Suprapubic skin (tissue), 4 donors: Measurements from ENCODE around the gene GUCA2A.

Source experiments
- CTCF ChIP-seq, 2 donors: fragments of 200-600 bp in 1 of 2; fragments of 450-650 bp in 1 of 2; sonication (generic) in 1 of 2; IDR thresholded peaks; one replicate each; pipeline ENCODE4 v1.5.1; 2016 to 2019; ENCODE audit warnings: antibody characterized with exemption in 2 of 2, mild to moderate bottlenecking in 1 of 2, moderate library complexity in 1 of 2
- EP300 ChIP-seq: sonication (generic); formaldehyde crosslinking; IDR thresholded peaks from one replicate; pipeline ENCODE4 v1.6.1; 2017; ENCODE audit warnings: antibody characterized with exemption
- POLR2A ChIP-seq, 2 donors: fragments of 450-650 bp; IDR thresholded peaks; one replicate each; pipeline ENCODE4 v1.6.1; 2017; ENCODE audit warnings: antibody characterized with exemption in 2 of 2, mild to moderate bottlenecking in 2 of 2, moderate library complexity in 2 of 2
- POLR2AphosphoS5 ChIP-seq, 3 donors: sonication (generic); formaldehyde crosslinking; IDR thresholded peaks; one replicate each; pipeline ENCODE4 v1.6.1; 2017; ENCODE audit warnings: antibody characterized with exemption in 3 of 3

DNA sequence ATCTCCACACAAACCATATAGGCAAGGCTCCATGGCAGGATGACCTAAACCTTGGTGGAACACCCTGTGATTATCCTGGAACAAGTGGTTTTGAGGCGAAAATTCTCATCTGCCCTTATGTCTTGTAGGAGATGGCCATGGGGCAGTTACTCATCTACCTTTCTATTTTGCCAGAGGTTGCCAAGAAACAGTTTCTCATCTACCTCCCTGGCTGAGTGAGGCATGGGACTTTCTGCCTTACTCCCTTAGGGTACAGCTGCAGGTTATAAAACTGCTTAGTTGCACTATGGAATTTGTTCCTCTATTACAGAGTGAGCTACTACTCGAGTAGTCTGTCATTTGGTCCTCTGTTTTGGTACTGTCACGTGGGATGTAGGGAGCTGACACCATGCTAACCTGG lies 31.3 kb upstream of the GUCA2A start:
- no peak for TF ChIP-seq CTCF (IDR thresholded peaks at IDR 0.05)
- no peak for TF ChIP-seq EP300
- no peak for TF ChIP-seq POLR2AphosphoS5 (IDR thresholded peaks at IDR 0.05)
- no peak for TF ChIP-seq POLR2A (IDR thresholded peaks at IDR 0.05)
